ENCODE results near the gene SLC22A31.

SLC22A31 gene

DNA sequence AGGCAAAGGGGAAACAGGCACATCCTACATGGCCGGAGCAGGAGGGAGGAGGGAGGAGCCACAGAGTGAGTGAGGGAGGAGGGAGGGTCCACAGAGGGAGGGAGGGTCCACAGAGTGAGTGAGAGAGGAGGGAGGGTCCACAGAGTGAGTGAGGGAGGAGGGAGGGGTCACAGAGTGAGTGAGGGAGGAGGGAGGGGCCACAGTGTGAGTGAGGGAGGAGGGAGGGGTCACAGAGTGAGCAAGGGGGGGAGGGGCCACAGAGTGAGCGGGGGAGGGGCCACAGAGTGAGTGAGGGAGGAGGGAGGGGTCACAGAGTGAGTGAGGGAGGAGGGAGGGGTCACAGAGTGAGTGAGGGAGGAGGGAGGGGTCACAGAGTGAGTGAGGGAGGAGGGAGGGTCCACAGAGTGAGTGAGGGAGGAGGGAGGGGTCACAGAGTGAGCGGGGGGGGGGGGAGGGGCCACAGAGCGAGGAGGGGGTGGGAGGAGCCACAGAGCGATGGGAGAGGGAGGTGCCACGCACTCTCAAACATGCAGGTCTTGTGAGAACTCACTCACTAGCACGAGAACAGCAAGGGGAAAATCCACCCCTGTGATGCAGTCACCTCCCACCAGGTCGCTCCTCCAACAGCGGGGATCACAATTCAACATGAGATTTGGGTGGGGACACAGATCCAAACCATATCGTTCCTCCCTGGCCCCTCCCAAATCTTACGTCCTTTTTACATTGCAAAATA is 53.1 kb downstream of the SLC22A31 start:
- no peak for DNase-seq

DNA sequence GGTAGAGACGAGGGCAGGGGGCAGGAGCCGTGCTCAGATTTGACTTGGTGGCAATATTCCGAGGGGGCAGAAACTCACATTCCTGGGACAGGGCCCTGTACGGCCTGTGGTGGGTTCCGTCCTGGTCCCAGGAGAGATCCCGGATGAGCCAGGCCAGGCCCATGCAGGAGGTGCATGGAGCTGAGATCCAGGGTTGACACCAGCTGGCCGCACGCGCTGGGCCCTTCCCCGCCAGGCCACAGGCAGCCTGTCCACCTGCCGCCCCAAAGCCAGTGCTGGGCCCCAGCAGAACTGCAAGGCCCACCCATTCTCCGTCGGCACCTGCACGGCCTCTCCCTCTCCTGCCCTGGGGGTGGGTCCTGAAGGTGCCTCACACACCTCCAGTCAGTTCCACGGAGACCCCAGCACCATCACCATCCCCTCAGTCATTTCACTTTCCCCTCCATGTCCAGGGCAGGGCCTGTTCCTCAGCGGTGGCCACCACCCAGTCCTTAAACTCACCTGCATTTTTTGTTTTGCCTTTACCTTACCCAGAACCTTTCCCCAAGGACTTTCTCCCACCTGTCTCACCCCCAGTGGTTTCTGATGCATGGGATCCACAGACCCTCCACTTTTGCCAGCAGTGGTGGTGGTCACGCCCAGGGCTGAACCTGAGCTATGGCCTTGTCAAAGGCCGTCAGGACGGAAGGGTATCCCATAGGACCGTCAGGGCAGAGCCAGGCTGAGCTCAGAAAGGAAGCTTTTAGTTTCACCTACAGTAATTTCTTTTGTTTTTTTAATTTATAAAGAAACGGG is 53.9 kb downstream of the SLC22A31 start:
- DNase-seq: no peak
